HepG2 (cell line): ENCODE results near the gene ELAC1.

ENCODE experiments used
- AKAP8 ChIP-seq: sonication (generic); formaldehyde crosslinking; IDR thresholded peaks from 2 replicates; pipeline ENCODE4 v1.5.1; 2020; ENCODE audit warnings: mild to moderate bottlenecking, missing genetic modification reagents
- MXI1 ChIP-seq: IDR thresholded peaks from 3 replicates; pipeline ENCODE4 v1.6.1; 2012; ENCODE audit warnings: low read depth, low read length, inconsistent platforms, borderline replicate concordance
- NR3C1 ChIP-seq: sonication (generic); formaldehyde crosslinking; IDR thresholded peaks from 2 replicates; pipeline ENCODE4 v1.4.0; 2020; ENCODE audit warnings: missing genetic modification reagents
- POLR2A ChIP-seq, 2 experiments: IDR thresholded peaks; 2 replicates each; pipeline ENCODE4 v1.6.1; 2011; ENCODE audit warnings: low read depth in 2 of 2, low read length in 2 of 2, mild to moderate bottlenecking in 1 of 2, moderate library complexity in 1 of 2; ENCODE audit not compliant: insufficient read depth in 1 of 2
- SNRNP70 ChIP-seq: fragments of 200-400 bp; formaldehyde crosslinking; IDR thresholded peaks from 2 replicates; pipeline ENCODE4 v1.6.1; 2017; ENCODE audit warnings: mild to moderate bottlenecking, low read depth, low read length, moderate library complexity
- ZBTB7A ChIP-seq: sonication (generic); formaldehyde crosslinking; IDR thresholded peaks from 2 replicates; pipeline ENCODE4 v1.8.0; 2022; ENCODE audit warnings: mild to moderate bottlenecking, missing genetic modification reagents
- TF ChIP-seq, protein P1 (sequence below): sonication (generic); formaldehyde crosslinking; IDR thresholded peaks from 2 replicates; pipeline ENCODE4 v1.5.0; 2020; ENCODE audit warnings: mild to moderate bottlenecking, missing genetic modification reagents, moderate library complexity
- TF ChIP-seq, protein P2 (sequence below): sonication (generic); formaldehyde crosslinking; IDR thresholded peaks from 2 replicates; pipeline ENCODE4 v1.8.1; 2023; ENCODE audit warnings: mild to moderate bottlenecking, missing genetic modification reagents

DNA sequence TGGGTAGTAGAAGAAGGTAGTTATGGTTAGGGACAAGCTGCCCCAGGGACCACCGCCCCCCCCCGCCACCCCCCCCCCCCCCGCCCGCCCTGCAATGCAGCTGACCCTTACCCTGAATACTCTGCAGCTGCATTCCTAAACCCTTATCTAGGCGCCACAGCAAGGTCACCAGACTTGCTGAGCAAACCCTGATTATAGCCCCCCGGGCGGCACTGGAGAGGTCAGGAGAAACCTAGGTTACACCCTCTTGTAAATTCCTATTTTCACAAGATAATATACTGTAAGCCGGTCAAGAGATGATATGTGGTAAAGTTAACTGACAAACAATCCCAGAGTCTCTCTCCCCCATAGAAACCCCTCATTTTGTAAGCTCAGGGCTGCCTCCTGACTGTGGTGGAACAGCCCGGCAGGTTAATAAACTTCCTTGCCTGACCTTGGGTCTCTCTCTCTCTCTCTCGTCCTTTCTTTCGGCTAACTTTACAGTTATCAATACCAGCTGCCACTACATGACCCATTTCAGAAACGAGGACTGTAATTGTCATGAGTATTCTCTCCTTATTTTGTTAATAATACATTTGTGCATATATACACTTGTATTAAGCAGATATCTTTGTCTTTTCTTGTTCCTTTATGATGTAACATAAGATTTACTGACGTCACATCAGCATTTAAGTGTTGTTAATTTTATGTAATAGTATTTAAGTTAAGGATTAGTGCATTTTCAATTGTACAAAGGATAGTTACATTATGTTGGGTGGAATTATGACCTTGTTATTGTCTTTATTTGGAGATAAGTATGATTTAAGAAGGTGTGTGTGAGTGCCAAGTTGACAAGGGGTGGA lies 39.3 kb downstream of the ELAC1 start:
- TF ChIP-seq ZBTB7A (CRISPR knock-in tag): no peak
- no peak for TF ChIP-seq NR3C1 (CRISPR knock-in tag)
- TF ChIP-seq MXI1: no peak
- TF ChIP-seq, protein P1, sequence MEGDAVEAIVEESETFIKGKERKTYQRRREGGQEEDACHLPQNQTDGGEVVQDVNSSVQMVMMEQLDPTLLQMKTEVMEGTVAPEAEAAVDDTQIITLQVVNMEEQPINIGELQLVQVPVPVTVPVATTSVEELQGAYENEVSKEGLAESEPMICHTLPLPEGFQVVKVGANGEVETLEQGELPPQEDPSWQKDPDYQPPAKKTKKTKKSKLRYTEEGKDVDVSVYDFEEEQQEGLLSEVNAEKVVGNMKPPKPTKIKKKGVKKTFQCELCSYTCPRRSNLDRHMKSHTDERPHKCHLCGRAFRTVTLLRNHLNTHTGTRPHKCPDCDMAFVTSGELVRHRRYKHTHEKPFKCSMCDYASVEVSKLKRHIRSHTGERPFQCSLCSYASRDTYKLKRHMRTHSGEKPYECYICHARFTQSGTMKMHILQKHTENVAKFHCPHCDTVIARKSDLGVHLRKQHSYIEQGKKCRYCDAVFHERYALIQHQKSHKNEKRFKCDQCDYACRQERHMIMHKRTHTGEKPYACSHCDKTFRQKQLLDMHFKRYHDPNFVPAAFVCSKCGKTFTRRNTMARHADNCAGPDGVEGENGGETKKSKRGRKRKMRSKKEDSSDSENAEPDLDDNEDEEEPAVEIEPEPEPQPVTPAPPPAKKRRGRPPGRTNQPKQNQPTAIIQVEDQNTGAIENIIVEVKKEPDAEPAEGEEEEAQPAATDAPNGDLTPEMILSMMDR (CRISPR knock-in tag): no peak
- TF ChIP-seq, protein P2, sequence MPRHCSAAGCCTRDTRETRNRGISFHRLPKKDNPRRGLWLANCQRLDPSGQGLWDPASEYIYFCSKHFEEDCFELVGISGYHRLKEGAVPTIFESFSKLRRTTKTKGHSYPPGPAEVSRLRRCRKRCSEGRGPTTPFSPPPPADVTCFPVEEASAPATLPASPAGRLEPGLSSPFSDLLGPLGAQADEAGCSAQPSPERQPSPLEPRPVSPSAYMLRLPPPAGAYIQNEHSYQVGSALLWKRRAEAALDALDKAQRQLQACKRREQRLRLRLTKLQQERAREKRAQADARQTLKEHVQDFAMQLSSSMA (CRISPR knock-in tag): no peak
- TF ChIP-seq SNRNP70: no peak
- TF ChIP-seq POLR2A (IDR thresholded peaks at IDR 0.05; ENCODE audit: insufficient read depth in 1 of 2, low read depth in 2 of 2, low read length in 2 of 2): no peak
- TF ChIP-seq AKAP8: no peak
